Caco-2 (cell line): ENCODE results near the gene VAV2. TPM values are rescaled to one million over a fixed set of nuclear protein-coding genes. Genes with fewer than 3 reads are reported as not detected.

Experiments
- BruUV-seq: library from RNA; stranded (reverse); fragments of 400-500 nt; replicated peaks from 2 replicates; lab custom pipeline; 2021; lab: Mats Ljungman, UMichigan
- CTCF ChIA-PET: fragments of 300-600 bp; sonication (Branson Sonifier 250); formaldehyde crosslinking; loops from one replicate; lab custom pipeline; 2022; ENCODE audit warnings: antibody characterized with exemption; lab: Charles Lee
- POLR2A ChIA-PET: fragments of 300-600 bp; sonication (Branson Sonifier 250); formaldehyde crosslinking; loops from one replicate; lab custom pipeline; 2022; ENCODE audit warnings: antibody characterized with exemption; lab: Charles Lee
- DNase-seq, 2 experiments: peaks; one replicate each; pipeline versions ENCODE4 v3.0.0 to v3.0.0-alpha.2; 2020 to 2022
- H3K27me3 ChIP-seq: replicated peaks from 2 replicates; pipeline ENCODE4 v1.6.0; 2011; ENCODE audit warnings: low read length; ENCODE audit not compliant: control insufficient read depth, insufficient read depth
- H3K36me3 ChIP-seq: 2 replicates; pipeline ENCODE4 v1.5.1; 2011; ENCODE audit warnings: low read length; ENCODE audit not compliant: control insufficient read depth, insufficient read depth
- H3K4me1 ChIP-seq: fragments of 250-450 bp; sonication (Bioruptor Pico); 2 replicates; pipeline ENCODE4 v1.5.1; 2020; ENCODE audit warnings: mild to moderate bottlenecking
- H3K4me3 ChIP-seq: 2 replicates; pipeline ENCODE4 v1.5.1; 2011; ENCODE audit warnings: low read depth, mild to moderate bottlenecking, control low read depth, low read length
- H3K9me3 ChIP-seq: fragments of 250-450 bp; sonication (Bioruptor Pico); 2 replicates; pipeline ENCODE4 v1.5.1; 2020; ENCODE audit warnings: mild to moderate bottlenecking, moderate library complexity
- H3K27ac Mint-ChIP-seq: one replicate; pipeline ENCODE4 v1.8.0; 2022; ENCODE audit warnings: mixed read lengths; ENCODE audit not compliant: unreplicated experiment
- H3K27me3 Mint-ChIP-seq: one replicate; pipeline ENCODE4 v1.8.0; 2022; ENCODE audit warnings: mixed read lengths; ENCODE audit not compliant: insufficient read depth, unreplicated experiment
- H3K36me3 Mint-ChIP-seq: one replicate; pipeline ENCODE4 v1.8.0; 2022; ENCODE audit warnings: mild to moderate bottlenecking, mixed read lengths; ENCODE audit not compliant: insufficient read depth, unreplicated experiment
- H3K4me1 Mint-ChIP-seq: one replicate; pipeline ENCODE4 v1.8.0; 2022; ENCODE audit warnings: low read depth, mixed read lengths; ENCODE audit not compliant: unreplicated experiment
- H3K4me3 Mint-ChIP-seq: one replicate; pipeline ENCODE4 v1.8.0; 2022; ENCODE audit warnings: mild to moderate bottlenecking, moderate library complexity, mixed read lengths; ENCODE audit not compliant: unreplicated experiment
- H3K9me3 Mint-ChIP-seq: one replicate; pipeline ENCODE4 v1.8.0; 2022; ENCODE audit warnings: mixed read lengths; ENCODE audit not compliant: unreplicated experiment
- intact Hi-C: fragments of 100-400 bp; cut with micrococcal nuclease; formaldehyde crosslinking; loops from one replicate; pipeline ENCODE4 v1.10.0; 2022; ENCODE audit not compliant: unreplicated experiment
- total RNA-seq: library from RNA; stranded (reverse); gene quantifications from 2 replicates; pipeline ENCODE4 v1.2.3, GENCODE V29; 2022
- TF ChIP-seq, protein P1 (sequence below), 2 experiments: fragments of 200-600 bp in 1 of 2; IDR thresholded peaks; 1 replicate in 1 of 2; 2 replicates in 1 of 2; pipeline versions ENCODE4 v1.5.1 to v1.8.0; 2011 to 2022; ENCODE audit warnings: antibody characterized with exemption in 1 of 2, control low read depth in 1 of 2, inconsistent platforms in 1 of 2, low read depth in 1 of 2, low read length in 1 of 2, mild to moderate bottlenecking in 1 of 2, moderate library complexity in 1 of 2; ENCODE audit not compliant: insufficient read depth in 1 of 2, severe bottlenecking in 1 of 2, unreplicated experiment in 1 of 2

The VAV2 gene
- total RNA-seq, 1 experiment from 2014 or later, result 55.3 TPM

DNA sequence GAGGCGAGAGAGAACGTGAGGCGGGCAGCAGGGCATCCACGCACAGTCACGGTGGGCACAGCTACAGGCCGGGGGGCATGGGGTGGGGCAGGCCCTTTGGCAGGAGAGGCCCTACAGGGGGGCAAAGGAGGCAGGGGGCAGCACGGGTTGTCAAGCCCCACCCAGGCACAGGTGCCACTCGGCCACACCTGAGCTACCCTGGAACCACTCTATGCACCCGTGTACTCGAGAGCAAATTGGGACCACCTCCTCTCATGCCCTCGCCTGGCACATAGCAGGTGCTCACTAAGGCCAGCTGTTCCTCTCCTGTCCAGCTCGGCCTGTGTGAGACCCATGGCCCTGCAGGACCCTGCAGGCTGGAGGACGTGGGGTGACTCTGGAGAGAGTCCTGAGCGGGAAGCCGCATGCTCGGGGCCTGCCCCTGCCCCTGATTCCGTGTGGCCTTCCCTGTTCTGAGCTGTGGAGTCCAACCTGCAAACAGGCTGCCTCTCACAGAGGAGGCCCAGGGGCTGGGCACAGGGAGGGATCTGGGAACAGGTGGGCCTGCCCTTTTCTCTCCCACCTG, 222.5 kb downstream of the VAV2 start:
- intact Hi-C loops, result no loop called here
- Mint-ChIP-seq H3K27ac (no peak overlapping the region), H3K9me3 (peaks cover 19% of the 10 kb centered on the region), H3K4me1 (no peaks in the 10 kb centered on the region), H3K36me3 (peaks cover 77% of the 10 kb centered on the region), H3K27me3 (no peaks in the 10 kb centered on the region), H3K4me3 (no peak overlapping the region)
- Histone ChIP-seq H3K27me3 (no peaks in the 10 kb centered on the region), H3K36me3 (peaks cover 20% of the 10 kb centered on the region), H3K9me3 (peaks cover 18% of the 10 kb centered on the region), H3K4me3 (no peak overlapping the region), H3K4me1 (no peaks in the 10 kb centered on the region)
- CTCF ChIA-PET, result interaction anchor here (0.6 to 1.6 kb wide), 3 partner anchors 13 to 256 kb away, joined by 3 to 6 read pairs (median 4); partner anchors contain the start of gene BRD3OS
- no TSS peak for BruUV-seq
- TF ChIP-seq, protein P1, sequence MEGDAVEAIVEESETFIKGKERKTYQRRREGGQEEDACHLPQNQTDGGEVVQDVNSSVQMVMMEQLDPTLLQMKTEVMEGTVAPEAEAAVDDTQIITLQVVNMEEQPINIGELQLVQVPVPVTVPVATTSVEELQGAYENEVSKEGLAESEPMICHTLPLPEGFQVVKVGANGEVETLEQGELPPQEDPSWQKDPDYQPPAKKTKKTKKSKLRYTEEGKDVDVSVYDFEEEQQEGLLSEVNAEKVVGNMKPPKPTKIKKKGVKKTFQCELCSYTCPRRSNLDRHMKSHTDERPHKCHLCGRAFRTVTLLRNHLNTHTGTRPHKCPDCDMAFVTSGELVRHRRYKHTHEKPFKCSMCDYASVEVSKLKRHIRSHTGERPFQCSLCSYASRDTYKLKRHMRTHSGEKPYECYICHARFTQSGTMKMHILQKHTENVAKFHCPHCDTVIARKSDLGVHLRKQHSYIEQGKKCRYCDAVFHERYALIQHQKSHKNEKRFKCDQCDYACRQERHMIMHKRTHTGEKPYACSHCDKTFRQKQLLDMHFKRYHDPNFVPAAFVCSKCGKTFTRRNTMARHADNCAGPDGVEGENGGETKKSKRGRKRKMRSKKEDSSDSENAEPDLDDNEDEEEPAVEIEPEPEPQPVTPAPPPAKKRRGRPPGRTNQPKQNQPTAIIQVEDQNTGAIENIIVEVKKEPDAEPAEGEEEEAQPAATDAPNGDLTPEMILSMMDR (IDR thresholded peaks at IDR 0.05; ENCODE audit: insufficient read depth in 1 of 2, low read depth in 1 of 2, low read length in 1 of 2, severe bottlenecking in 1 of 2, unreplicated experiment in 1 of 2), result no peak
- DNase-seq, result peak in 1 of 2 experiments; percentile 25
- POLR2A ChIA-PET, result no interaction called here

DNA sequence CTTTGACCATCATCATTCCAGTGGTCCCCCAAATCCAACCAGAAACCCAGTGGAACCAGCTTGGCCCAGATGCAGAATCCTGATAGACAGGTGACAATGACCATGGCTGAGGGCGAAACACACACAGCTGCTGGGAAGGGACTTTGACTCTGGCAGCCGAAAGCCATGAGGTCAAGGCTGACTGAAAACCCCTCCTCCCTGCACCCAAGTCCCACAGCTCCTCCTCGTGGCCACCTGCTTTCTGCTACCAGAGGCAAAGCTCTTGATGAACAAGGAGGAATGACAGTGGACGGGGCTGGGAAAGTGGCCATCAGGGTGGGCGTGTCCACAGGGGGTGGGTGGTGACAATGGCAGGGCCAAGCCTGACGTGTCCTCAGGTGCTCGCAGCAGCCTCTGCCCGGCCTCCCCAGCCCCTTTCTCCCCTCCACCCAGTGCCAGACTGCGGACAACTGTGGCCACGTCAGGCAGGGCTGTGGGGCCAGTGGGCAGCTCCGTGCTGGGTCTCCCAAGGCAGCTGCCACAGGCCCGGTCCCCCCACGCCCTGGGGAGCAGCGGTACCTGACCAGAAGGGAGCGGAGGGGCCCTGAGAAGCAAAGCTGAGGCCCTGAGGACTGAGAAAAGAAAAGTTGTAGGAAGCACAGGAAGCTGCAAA, 223.1 kb downstream of the VAV2 start:
- Mint-ChIP-seq H3K4me1 (no peaks in the 10 kb centered on the region), H3K9me3 (peaks cover 19% of the 10 kb centered on the region), H3K27ac (no peak overlapping the region), H3K4me3 (no peak overlapping the region), H3K27me3 (no peaks in the 10 kb centered on the region), H3K36me3 (peaks cover 77% of the 10 kb centered on the region)
- intact Hi-C loops, result no loop called here
- H3K36me3 ChIP-seq, result peaks cover 17% of the 10 kb centered on the region
- peak in 1 of 2 experiments; percentile 34 for DNase-seq
- no TSS peak for BruUV-seq
- H3K4me3 ChIP-seq, result no peak overlapping the region
- H3K4me1 ChIP-seq, result no peaks in the 10 kb centered on the region
- TF ChIP-seq, protein P1 (IDR thresholded peaks at IDR 0.05; ENCODE audit: insufficient read depth in 1 of 2, low read depth in 1 of 2, low read length in 1 of 2, severe bottlenecking in 1 of 2, unreplicated experiment in 1 of 2), result no peak
- ChIA-PET POLR2A (no interaction called here), CTCF (interaction anchor here (1.6 kb wide), 1 partner anchor 13 kb away, joined by 4 read pairs; no protein-coding TSS in a partner anchor)
- peaks cover 13% of the 10 kb centered on the region for H3K9me3 ChIP-seq
- H3K27me3 ChIP-seq, result no peaks in the 10 kb centered on the region

DNA sequence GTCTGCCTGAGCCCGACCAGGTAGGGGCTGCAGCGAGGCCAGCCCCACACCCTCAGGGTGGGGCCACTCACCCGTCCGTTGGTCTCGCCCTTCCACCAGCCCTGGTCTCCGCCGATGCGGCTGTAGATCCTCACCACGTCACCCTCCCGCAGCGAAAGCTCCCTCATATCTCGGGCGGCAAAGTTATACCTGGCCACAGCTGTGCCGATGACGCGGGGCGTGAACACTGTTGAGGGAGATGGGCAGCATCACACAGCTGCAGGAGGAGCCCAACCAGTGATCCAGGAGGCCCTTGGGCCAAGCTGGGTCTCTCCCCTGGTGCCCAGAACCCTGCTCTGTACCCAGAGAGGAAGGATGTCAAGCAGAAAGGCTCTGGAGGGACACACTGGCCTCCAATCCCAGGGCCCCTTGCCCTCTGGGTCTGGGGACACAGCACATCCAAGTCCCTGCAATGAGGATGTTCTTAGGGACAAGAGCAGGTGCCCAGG, 223.7 kb downstream of the VAV2 start:
- H3K27ac Mint-ChIP-seq, result no peak overlapping the region
- H3K4me3 Mint-ChIP-seq, result no peak overlapping the region
- BruUV-seq, result no TSS peak
- Histone ChIP-seq H3K4me3 (no peak overlapping the region), H3K4me1 (no peaks in the 10 kb centered on the region), H3K36me3 (peaks cover 15% of the 10 kb centered on the region), H3K9me3 (peaks cover 10% of the 10 kb centered on the region), H3K27me3 (no peaks in the 10 kb centered on the region)
- CTCF ChIA-PET, result interaction anchor here (1.6 kb wide), 1 partner anchor 14 kb away, joined by 4 read pairs; no protein-coding TSS in a partner anchor
- peaks cover 19% of the 10 kb centered on the region for H3K9me3 Mint-ChIP-seq
- H3K36me3 Mint-ChIP-seq, result peaks cover 77% of the 10 kb centered on the region
- intact Hi-C loops, result no loop called here
- peak in 1 of 2 experiments; percentile 18 for DNase-seq
- POLR2A ChIA-PET, result no interaction called here
- H3K4me1 Mint-ChIP-seq, result no peaks in the 10 kb centered on the region
- TF ChIP-seq, protein P1 (IDR thresholded peaks at IDR 0.05; ENCODE audit: insufficient read depth in 1 of 2, low read depth in 1 of 2, low read length in 1 of 2, severe bottlenecking in 1 of 2, unreplicated experiment in 1 of 2), result no peak
- no peaks in the 10 kb centered on the region for H3K27me3 Mint-ChIP-seq
